ENCODE results near the gene DAAM2. TPM values are rescaled to one million over a fixed set of nuclear protein-coding genes. Genes with fewer than 3 reads are reported as not detected.

The DAAM2 gene
- total RNA-seq, 1 donor from 2014 or later, result 87.2 TPM

- Mint-ChIP-seq H3K4me3 (ENCODE audit: unreplicated experiment) (no peak overlapping the region), H3K36me3 (ENCODE audit: unreplicated experiment) (peaks cover 48% of the 10 kb centered on the region), H3K27me3 (ENCODE audit: unreplicated experiment) (no peaks in the 10 kb centered on the region), H3K27ac (ENCODE audit: unreplicated experiment) (no peak overlapping the region), H3K4me1 (ENCODE audit: unreplicated experiment) (no peaks in the 10 kb centered on the region), H3K9me3 (ENCODE audit: unreplicated experiment) (no peaks in the 10 kb centered on the region)
- no peak for DNase-seq (ENCODE audit: extremely low spot score, unreplicated experiment)
- no peak for TF ChIP-seq CTCF (IDR thresholded peaks at IDR 0.05)
These were observed 123.7 kb downstream of the DAAM2 start for GRCh38 chr6:39915866-39916265.

- Mint-ChIP-seq H3K4me1 (ENCODE audit: unreplicated experiment) (no peaks in the 10 kb centered on the region), H3K36me3 (ENCODE audit: unreplicated experiment) (peaks cover 50% of the 10 kb centered on the region), H3K27me3 (ENCODE audit: unreplicated experiment) (no peaks in the 10 kb centered on the region), H3K4me3 (ENCODE audit: unreplicated experiment) (no peak overlapping the region), H3K27ac (ENCODE audit: unreplicated experiment) (no peak overlapping the region), H3K9me3 (ENCODE audit: unreplicated experiment) (no peaks in the 10 kb centered on the region)
- no peak for DNase-seq (ENCODE audit: extremely low spot score, unreplicated experiment)
- no peak for TF ChIP-seq CTCF (IDR thresholded peaks at IDR 0.05)
These were observed 125.2 kb downstream of the DAAM2 start for GRCh38 chr6:39917329-39917728.

GRCh38 chr6:39917981-39918380, 125.8 kb downstream of the DAAM2 start:
- Mint-ChIP-seq H3K4me3 (ENCODE audit: unreplicated experiment) (no peak overlapping the region), H3K27ac (ENCODE audit: unreplicated experiment) (no peak overlapping the region), H3K4me1 (ENCODE audit: unreplicated experiment) (no peaks in the 10 kb centered on the region), H3K9me3 (ENCODE audit: unreplicated experiment) (no peaks in the 10 kb centered on the region), H3K27me3 (ENCODE audit: unreplicated experiment) (no peaks in the 10 kb centered on the region), H3K36me3 (ENCODE audit: unreplicated experiment) (peaks cover 47% of the 10 kb centered on the region)
- DNase-seq (ENCODE audit: extremely low spot score, unreplicated experiment), result no peak
- no peak for TF ChIP-seq CTCF (IDR thresholded peaks at IDR 0.05)

- Mint-ChIP-seq H3K4me1 (ENCODE audit: unreplicated experiment) (no peaks in the 10 kb centered on the region), H3K9me3 (ENCODE audit: unreplicated experiment) (no peaks in the 10 kb centered on the region), H3K27me3 (ENCODE audit: unreplicated experiment) (no peaks in the 10 kb centered on the region), H3K36me3 (ENCODE audit: unreplicated experiment) (peaks cover 45% of the 10 kb centered on the region), H3K27ac (ENCODE audit: unreplicated experiment) (no peak overlapping the region), H3K4me3 (ENCODE audit: unreplicated experiment) (no peak overlapping the region)
- DNase-seq (ENCODE audit: extremely low spot score, unreplicated experiment), result no peak
- TF ChIP-seq CTCF (IDR thresholded peaks at IDR 0.05), result no peak
These were observed 126.7 kb downstream of the DAAM2 start for GRCh38 chr6:39918831-39919230.

- no peak for TF ChIP-seq CTCF (IDR thresholded peaks at IDR 0.05)
- Mint-ChIP-seq H3K4me3 (ENCODE audit: unreplicated experiment) (no peak overlapping the region), H3K27me3 (ENCODE audit: unreplicated experiment) (no peaks in the 10 kb centered on the region), H3K36me3 (ENCODE audit: unreplicated experiment) (peaks cover 43% of the 10 kb centered on the region), H3K9me3 (ENCODE audit: unreplicated experiment) (no peaks in the 10 kb centered on the region), H3K4me1 (ENCODE audit: unreplicated experiment) (no peaks in the 10 kb centered on the region), H3K27ac (ENCODE audit: unreplicated experiment) (no peak overlapping the region)
- no peak for DNase-seq (ENCODE audit: extremely low spot score, unreplicated experiment)
These were observed 128.0 kb downstream of the DAAM2 start for GRCh38 chr6:39920157-39920556.
